Heart left ventricle (tissue), 16 donors: ENCODE data around the gene PSMC5. TPM values are rescaled to one million over a fixed set of nuclear protein-coding genes. Genes with fewer than 3 reads are reported as not detected.

Source experiments
- ATAC-seq, 4 donors: fragments of 200-7000 bp; cut with Tn5 transposase; one replicate each; pipeline ENCODE4 v1.9.1; 2020 to 2022; ENCODE audit warnings: moderate library complexity in 4 of 4, mild to moderate bottlenecking in 3 of 4, moderate number of reproducible peaks in 1 of 4
- DNase-seq, 5 donors: peaks; one replicate each; pipeline ENCODE4 v3.0.0-alpha.2; 2020
- H3K27ac ChIP-seq, 12 donors: fragments of 200-600 bp; sonication (generic) in 4 of 12; one replicate each; pipeline versions ENCODE4 v1.5.0 to v1.8.0; 2016 to 2022; ENCODE audit warnings: mild to moderate bottlenecking in 2 of 12
- H3K27me3 ChIP-seq, 9 donors: fragments of 200-600 bp; sonication (generic) in 2 of 9; one replicate each; pipeline versions ENCODE4 v1.5.1 to v1.8.0; 2016 to 2022; ENCODE audit warnings: mild to moderate bottlenecking in 3 of 9
- H3K36me3 ChIP-seq, 9 donors: fragments of 200-600 bp; sonication (generic) in 2 of 9; one replicate each; pipeline versions ENCODE4 v1.5.0 to v1.8.0; 2018 to 2022; ENCODE audit warnings: mild to moderate bottlenecking in 2 of 9
- H3K4me1 ChIP-seq, 12 donors: fragments of 200-600 bp; sonication (generic) in 4 of 12; one replicate each; pipeline versions ENCODE4 v1.5.0 to v1.8.0; 2016 to 2022; ENCODE audit warnings: mild to moderate bottlenecking in 3 of 12
- H3K4me3 ChIP-seq, 12 donors: fragments of 200-600 bp; sonication (generic) in 4 of 12; one replicate each; pipeline versions ENCODE4 v1.5.0 to v1.8.0; 2017 to 2022; ENCODE audit warnings: mild to moderate bottlenecking in 9 of 12, moderate library complexity in 4 of 12
- H3K9me3 ChIP-seq, 12 donors: fragments of 200-600 bp; sonication (generic) in 4 of 12; one replicate each; pipeline versions ENCODE4 v1.5.0 to v1.8.0; 2016 to 2022; ENCODE audit warnings: mild to moderate bottlenecking in 1 of 12
- POLR2A ChIP-seq, 2 donors: fragments of 450-650 bp; IDR thresholded peaks; one replicate each; pipeline ENCODE4 v1.6.1; 2017; ENCODE audit warnings: antibody characterized with exemption in 2 of 2, mild to moderate bottlenecking in 2 of 2, moderate library complexity in 2 of 2
- WGBS, 4 donors: extraction: QIAGEN DNeasy Blood & Tissue Kit in 2 of 4; methylation state at CpG; one replicate each; pipeline versions ENCODE4 v1.1.5 to v1.1.7; 2013 to 2018; 5-methylcytosine and 5-hydroxymethylcytosine counted together
- intact Hi-C, 10 donors: fragments of 100-400 bp; cut with DNase I; formaldehyde crosslinking; loops; one replicate each; pipeline versions ENCODE4 v1.11.1 to v1.14.2; 2022
- polyA plus RNA-seq, 2 donors: library from polyadenylated mRNA; stranded (reverse); fragments of 200-250 nt; gene quantifications; one replicate each; pipeline ENCODE4 v1.2.3, GENCODE V29; 2013
- total RNA-seq, 9 donors: library from RNA; depleted of rRNA in 2 of 9; stranded (reverse); fragments of >200 nt in 2 of 9; fragmentation: NEBNext Ultra II Directional in 3 of 9; extraction: Animal tissue kit (Norgen Biotek cat#: 25700) in 3 of 9; gene quantifications; one replicate each; pipeline versions ENCODE4 v1.1.0 to v1.2.4, GENCODE V29; 2016 to 2023
- TF ChIP-seq, protein P1 (sequence below), 12 donors: fragments of 200-600 bp; sonication (generic) in 4 of 12; IDR thresholded peaks; one replicate each; pipeline versions ENCODE4 v1.5.0 to v1.8.0; 2018 to 2022; ENCODE audit warnings: antibody characterized with exemption in 12 of 12, mild to moderate bottlenecking in 5 of 12
- donor health status: ischemic (EF 13 %, LVEDD 7.1; RV severe dilation, severe dysfunction).
- donor health status: healthy with polysubstance abuse.
- donor health status: DM: no; HTN: yes; CAD: no.
- donor health status: DM: no; HTN: no; CAD: no.
- donor health status: ischemic (EF 25% LVEDD 6.9; RV normal size, moderate dysfunction).
- donor health status: ischemic (EF 25% LVEDD 5.7; RV mildly dilated, moderate dysfunction).
- donor health status: healthy.
- donor health status: DM: yes; HTN: yes; CAD: no.
- donor health status: ischemic (EF 35%, LVEDD 5.7; RV mildly dilated, moderate dysfunction).
- donor health status: nonischemic (EF 11% LVEDD 7.7; RV severe dilation, severe dysfunction).
- donor health status: DM: yes; HTN: yes; CAD: no.
- donor health status: PGD.
- donor health status: ischemic (EF 29% LVEDD 5.4; RV normal size, mild dysfunction).
- donor health status: nonischemic (EF 23%, LVEDD 6.1; RV moderate dilation, normal function).

PSMC5 gene
- total and polyA plus RNA-seq, 11 donors = 64.7 to 189 (median 127) TPM

DNA sequence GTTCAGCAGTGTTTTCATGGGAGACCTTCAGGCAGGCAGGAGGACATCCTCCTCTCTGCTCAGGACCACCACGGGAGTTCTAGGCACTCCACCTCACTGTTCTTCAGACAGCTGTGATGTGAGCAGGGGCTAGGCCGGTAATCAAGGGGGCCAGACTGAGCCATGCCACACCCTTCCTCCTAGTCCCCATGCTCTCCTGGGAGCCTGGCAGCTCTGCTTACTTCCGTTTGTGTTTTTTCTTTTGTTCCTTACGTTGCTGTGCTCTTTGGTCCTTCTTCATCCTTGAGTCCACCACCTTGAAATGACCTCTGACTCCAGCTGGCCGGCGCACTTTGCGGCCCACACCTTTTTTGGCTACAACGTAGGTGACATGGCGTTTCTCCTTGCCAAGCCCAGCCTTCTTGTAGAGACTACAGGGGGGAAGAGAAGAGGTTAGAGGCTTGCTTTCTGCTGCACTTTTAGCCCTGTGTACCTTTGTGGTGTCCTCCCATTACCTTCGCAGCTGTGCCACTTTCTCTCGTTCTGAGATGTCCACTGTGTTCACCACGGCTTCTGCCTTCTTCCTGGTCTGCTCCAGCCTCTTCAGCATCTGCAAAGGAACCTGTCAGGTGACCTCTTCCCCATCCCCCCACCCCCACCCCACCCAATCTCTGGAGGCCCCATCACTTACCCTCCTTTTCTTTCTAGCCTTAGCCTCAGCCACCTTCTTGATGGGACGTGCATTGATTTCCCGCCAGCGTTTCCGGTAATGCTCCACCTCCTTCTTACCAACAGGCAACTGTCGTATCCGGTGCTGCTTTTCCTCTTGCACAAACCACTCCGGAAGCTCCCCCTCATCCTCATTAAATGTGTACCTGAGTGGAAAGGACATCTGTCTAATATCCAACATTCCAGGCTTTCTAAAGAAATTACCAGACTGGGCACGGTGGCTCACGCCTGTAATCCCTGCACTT is 7.4 kb upstream of the PSMC5 start:
- peaks cover 0 to 12% (median under 1%) of the 10 kb centered on the region in 12 donors for H3K4me1 ChIP-seq
- H3K9me3 ChIP-seq = no peaks in the 10 kb centered on the region
- peaks cover 0 to 100% (median 100%) of the 10 kb centered on the region in 9 donors for H3K36me3 ChIP-seq
- intact Hi-C loops = loop anchor here in 6 of 10 donors (5.0 to 10.0 kb wide), 5 partner anchors 43 to 685 kb away; partner anchors contain the start of genes CCDC47 (in 2 of the 6), DDX42 (in 2 of the 6), CEP95 (in 1 of the 6) and DDX5 (in 1 of the 6)
- H3K27ac ChIP-seq = peak overlapping the region in 8 of 12 donors; percentile 13 to 64 (median 44)
- no peak for TF ChIP-seq POLR2A (IDR thresholded peaks at IDR 0.05)
- TF ChIP-seq, protein P1, sequence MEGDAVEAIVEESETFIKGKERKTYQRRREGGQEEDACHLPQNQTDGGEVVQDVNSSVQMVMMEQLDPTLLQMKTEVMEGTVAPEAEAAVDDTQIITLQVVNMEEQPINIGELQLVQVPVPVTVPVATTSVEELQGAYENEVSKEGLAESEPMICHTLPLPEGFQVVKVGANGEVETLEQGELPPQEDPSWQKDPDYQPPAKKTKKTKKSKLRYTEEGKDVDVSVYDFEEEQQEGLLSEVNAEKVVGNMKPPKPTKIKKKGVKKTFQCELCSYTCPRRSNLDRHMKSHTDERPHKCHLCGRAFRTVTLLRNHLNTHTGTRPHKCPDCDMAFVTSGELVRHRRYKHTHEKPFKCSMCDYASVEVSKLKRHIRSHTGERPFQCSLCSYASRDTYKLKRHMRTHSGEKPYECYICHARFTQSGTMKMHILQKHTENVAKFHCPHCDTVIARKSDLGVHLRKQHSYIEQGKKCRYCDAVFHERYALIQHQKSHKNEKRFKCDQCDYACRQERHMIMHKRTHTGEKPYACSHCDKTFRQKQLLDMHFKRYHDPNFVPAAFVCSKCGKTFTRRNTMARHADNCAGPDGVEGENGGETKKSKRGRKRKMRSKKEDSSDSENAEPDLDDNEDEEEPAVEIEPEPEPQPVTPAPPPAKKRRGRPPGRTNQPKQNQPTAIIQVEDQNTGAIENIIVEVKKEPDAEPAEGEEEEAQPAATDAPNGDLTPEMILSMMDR (IDR thresholded peaks at IDR 0.05) = no peak
- H3K27me3 ChIP-seq = no peaks in the 10 kb centered on the region
- 58 to 67% (median 60%) methylated on average over 21 of the region's 21 CpGs for WGBS, 4 donors
- DNase-seq (no peak), ATAC-seq (peak in 2 of 4 donors; percentile 31 to 71)
- no peak overlapping the region for H3K4me3 ChIP-seq

DNA sequence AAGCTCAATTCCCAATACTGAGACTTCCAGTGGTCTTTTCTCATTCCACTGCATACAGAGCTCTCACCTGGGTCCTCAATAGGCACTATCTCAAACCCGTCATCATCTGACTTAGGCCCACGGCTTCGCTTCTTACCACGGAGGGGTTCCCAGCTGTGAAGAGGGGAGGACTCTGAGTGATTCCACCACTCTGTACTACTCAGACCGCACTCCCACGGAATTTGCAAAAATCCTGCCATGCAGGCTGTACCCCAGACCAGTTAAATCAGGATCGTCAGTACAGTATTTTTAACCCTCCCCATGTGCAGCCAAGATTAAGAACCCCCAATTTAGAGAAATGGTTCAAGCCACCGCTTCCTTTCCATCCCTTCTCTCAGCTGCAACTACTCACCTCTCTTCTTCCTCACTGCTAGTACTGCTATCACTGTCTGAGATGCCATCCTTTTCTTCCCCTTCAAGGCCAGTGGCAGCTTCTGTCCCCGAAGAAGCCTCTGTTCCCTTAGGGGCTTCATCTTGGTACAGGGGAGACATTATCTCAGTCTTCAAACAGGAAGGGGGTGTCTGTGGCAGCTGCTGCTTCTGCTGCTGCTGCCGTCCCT is 6.2 kb upstream of the PSMC5 start:
- no peak for ATAC-seq
- DNase-seq = no peak
- 83 to 87% (median 85%) methylated on average over 10 of the region's 10 CpGs for WGBS, 4 donors
- no peak overlapping the region for H3K27ac ChIP-seq
- no peaks in the 10 kb centered on the region for H3K9me3 ChIP-seq
- H3K4me3 ChIP-seq = no peak overlapping the region
- intact Hi-C loops = loop anchor here in 4 of 10 donors (5.0 to 10.0 kb wide), 3 partner anchors 44 to 684 kb away; partner anchors contain the start of genes CCDC47 (in 2 of the 4), DDX42 (in 2 of the 4), CEP95 (in 1 of the 4) and DDX5 (in 1 of the 4)
- H3K27me3 ChIP-seq = no peaks in the 10 kb centered on the region
- H3K36me3 ChIP-seq = peaks cover 0 to 99% (median 97%) of the 10 kb centered on the region in 9 donors
- TF ChIP-seq, protein P1 (IDR thresholded peaks at IDR 0.05) = no peak
- no peak for TF ChIP-seq POLR2A (IDR thresholded peaks at IDR 0.05)
- H3K4me1 ChIP-seq = peaks cover 0 to 19% (median 7%) of the 10 kb centered on the region in 12 donors

DNA sequence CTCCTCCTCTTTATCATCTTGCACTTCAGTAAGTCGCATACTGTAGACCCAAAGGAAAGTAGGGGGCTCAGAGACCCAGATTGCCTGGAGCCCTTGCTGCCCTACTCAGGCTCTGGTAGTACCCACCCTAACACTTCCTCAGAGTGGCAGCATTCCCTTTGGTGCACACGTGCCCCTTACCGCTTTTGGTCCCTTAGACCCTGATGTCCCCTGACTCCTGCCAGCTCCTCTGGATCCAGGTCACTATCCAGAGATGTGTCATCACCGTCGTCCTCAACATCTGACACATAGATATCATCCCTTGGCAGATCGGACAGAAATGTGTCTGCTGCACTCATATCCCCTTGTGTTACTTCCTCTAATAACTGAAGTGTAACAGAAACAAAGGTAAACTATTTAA is 5.4 kb upstream of the PSMC5 start:
- H3K9me3 ChIP-seq = no peaks in the 10 kb centered on the region
- peaks cover 0 to 91% (median 90%) of the 10 kb centered on the region in 9 donors for H3K36me3 ChIP-seq
- TF ChIP-seq POLR2A (IDR thresholded peaks at IDR 0.05) = no peak
- TF ChIP-seq, protein P1 (IDR thresholded peaks at IDR 0.05) = no peak
- intact Hi-C loops = loop anchor here in 4 of 10 donors (5.0 to 10.0 kb wide), 3 partner anchors 45 to 683 kb away; partner anchors contain the start of genes CCDC47 (in 2 of the 4), DDX42 (in 2 of the 4), CEP95 (in 1 of the 4) and DDX5 (in 1 of the 4)
- no peak overlapping the region for H3K4me3 ChIP-seq
- H3K27ac ChIP-seq = peak overlapping the region in 1 of 12 donors; percentile 5
- ATAC-seq (no peak), DNase-seq (no peak)
- H3K4me1 ChIP-seq = peaks cover 2 to 24% (median 11%) of the 10 kb centered on the region in 12 donors
- 61 to 64% (median 61%) methylated on average over 6 of the region's 6 CpGs for WGBS, 4 donors
- no peaks in the 10 kb centered on the region for H3K27me3 ChIP-seq
